Activated effector memory CD4-positive, alpha-beta T cell treated with anti-CD3 and anti-CD28 coated beads, Interleukin-2, amount 50 U/mL, for 16 hours (primary cell): ENCODE measurements around the gene BMPR1A.
A peak's percentile ranks its signal among the peaks of the same experiment; 100 is the strongest.
"Not testable (repeated sequence)": the region's sequence is repeated elsewhere in the genome, so short reads cannot be mapped to it uniquely, and the experiment has no call there.

Experiments
- DNase-seq: peaks from one replicate; pipeline ENCODE4 v3.0.0-alpha.2; 2020

Gene BMPR1A

DNA sequence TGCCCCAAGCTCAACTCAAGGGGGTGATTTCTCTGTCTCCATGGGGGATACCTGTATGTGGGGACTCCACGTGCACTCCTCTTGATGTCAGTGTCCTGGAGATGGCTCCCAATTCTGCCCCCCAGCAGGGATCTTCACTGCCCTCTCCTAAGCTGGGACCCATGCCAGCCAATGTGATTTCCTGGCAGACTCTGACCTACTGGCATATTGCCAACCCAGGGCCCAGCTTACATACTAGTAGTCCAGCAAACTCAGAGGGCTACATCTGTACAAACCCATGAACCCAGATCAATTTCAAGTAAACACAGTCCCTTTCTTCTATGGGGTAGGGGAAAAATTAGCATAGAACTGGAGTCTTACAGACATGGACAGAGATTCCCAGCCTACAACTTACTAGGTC, 26.2 kb upstream of the BMPR1A start:
- no peak for DNase-seq

DNA sequence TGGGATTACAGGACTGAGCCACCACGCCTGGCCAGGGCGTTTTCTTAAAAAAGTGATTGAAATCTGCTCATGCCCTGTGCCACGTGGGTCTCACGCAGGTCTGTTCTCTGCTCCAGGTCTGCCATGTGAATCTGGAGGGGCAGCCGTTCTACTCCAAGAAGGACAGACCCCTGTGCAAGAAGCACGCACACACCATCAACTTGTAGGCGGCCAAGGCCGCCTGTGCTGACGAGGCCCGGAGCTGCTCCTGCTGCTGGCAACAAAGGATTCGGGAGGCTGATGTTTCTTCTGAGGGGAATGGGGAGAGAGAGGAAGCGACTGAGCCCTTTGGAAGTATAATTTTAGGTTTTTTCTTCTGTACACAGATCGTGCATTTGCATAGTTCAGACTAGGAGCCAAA, 23.6 kb upstream of the BMPR1A start:
- no peak for DNase-seq

DNA sequence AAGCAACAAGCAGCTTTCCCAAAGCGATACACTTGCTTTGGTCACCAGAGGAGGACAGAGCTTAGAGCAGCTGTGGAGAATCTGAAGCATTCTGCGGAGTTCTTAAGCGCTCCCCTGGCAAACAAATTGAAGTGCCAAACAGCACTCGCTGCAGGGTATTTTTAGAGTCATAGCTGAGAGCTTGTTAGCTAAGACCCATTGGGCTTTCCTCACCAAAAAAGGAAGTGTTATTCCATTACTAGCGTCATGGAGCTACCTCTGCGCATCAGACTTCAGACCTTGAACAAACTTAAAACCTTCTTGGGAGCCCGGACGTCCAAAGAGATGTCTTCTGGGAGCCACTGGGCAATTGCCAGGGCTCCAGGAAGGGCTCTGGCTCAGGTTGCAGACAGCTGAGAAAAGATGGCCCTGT, 23.2 kb upstream of the BMPR1A start:
- DNase-seq, result no peak

DNA sequence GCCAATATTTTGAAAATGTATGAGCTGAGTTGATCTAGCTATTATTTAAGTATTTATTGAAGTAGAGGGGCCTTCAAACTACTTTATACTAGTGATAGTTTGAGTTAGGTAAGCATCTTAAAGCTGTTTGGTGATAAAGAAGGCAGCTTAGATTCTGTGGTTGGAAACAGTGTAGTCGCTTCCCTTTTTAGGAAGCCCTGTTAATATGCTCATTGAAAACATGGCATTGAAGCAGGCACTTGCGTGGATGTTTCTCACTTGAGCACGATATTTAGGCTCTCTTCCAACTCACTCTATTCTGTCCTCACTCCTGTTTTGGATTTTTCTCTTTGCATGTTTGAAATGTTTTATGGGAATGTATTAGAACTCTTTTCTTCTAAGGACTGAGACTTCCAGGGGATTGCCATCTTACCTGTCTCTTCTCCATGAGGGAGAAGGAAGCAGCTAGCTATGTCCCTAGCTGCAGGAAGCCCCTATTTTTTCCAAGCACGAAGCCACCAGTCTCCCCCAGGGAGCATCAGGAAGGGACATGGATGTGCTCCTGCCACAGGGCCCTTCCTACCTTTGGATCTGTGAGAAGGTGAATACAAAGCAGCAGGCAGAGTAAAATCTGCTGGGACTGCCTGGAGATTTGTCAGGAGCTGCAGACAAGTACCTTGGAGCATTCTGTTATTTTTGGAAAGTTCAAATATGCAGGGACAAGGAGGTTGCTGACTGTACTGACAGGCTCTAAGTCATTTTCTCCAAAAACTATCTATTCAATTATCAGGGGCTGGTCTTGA, 22.0 kb upstream of the BMPR1A start:
- DNase-seq, result no peak

DNA sequence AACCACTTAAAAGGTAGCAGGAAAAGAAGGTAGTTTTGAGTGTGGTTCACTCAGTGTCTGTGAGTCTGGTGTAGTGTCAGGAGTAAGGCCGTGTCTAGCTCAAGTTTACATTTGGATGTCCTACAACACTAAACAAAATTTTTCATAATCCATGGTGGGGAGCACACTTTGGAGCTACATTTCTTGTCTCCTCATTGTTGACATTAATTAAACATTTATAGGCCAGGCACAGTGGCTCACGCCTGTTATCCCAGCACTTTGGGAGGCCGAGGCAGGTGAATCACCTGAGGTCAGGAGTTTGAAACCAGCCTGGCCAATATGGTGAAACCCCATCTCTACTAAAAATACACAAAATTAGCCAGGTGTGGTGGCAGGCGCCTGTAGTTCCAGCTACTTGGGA, 21.1 kb upstream of the BMPR1A start:
- not testable (repeated sequence) for DNase-seq

DNA sequence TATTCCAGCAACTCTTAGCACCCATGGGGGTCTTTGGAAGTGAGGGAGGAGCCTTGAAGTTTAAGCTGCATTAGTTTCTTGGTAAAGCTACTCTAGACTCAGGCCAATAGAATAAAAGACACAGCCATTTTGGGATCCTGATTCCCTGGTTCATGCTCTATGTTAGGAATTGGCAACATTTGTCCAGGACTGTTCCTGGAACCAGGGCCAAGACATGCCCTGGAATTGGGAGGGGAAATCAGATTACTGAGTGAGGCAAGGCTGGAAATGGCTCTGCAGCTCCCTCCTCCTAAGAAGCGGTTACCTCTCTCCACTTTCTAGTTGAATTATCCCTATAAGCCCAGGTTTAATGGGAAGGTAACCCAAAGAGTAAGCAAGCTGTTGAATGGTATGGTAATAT, 14.2 kb upstream of the BMPR1A start:
- DNase-seq, result no peak

DNA sequence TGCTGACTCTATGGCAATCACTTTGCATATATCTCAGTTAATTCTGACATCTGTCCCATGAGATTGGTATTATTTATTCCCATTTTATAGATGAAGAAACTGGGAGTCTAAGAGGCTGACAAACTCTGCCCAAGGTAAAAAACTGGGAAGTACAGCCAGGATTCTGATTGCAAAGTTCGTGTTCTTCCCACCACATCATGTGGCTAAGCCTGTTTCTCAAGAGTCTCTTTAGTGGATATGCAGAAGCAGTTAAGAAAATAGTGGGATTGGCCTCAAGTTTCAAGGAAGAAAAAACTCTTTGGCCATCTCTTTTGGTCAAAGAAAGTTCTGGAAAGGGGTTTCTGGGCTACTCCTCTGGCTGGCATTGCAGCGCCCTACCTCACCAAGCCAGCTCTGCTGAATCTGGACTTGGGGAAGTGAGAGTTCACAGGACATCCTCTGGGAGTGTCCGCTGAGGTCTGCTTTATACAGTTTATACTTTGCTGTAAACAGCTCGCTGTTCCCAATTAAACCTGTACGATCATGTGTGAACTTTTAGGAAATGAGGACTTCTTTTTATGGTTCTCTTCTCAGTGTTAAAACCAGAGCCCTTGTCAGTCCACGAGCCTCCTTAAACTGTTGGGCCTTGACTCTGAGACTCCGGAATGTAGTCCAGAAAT, 12.2 kb upstream of the BMPR1A start:
- no peak for DNase-seq

DNA sequence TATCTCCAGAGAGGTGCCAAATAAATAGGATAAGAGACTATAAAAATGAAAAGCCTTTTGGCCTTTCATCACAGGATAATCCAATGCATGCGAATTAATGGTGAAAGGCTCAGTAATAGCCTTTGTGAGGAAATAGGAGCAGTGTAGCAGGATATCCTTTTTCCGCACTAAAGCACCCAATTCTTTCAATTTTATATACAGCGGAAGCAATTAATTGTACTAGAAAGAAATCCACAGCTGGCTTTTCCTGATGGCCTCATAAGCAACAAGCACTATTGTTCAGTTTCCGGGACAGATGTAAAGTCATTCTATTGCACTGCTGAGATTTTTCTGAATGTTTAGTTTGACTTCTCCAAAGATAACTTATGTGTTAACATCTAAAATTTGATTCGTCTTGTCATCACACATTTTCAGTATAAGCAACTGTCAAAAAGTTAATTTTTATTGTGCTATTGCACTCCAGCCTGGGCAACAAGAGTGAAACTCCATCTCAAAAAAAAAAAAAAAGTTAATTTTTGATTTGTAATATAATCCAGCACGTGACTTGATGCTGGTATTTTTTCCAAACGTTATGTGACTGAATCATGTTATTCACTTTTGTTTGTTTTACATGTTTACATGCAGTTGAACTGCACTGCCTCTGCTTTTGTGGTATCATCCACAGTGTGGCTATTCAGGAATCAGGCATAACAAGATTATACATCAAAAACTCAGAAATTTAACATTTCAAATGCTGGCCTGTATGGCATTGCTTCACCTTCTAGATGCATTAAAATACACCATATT, 8.4 kb upstream of the BMPR1A start:
- no peak for DNase-seq

DNA sequence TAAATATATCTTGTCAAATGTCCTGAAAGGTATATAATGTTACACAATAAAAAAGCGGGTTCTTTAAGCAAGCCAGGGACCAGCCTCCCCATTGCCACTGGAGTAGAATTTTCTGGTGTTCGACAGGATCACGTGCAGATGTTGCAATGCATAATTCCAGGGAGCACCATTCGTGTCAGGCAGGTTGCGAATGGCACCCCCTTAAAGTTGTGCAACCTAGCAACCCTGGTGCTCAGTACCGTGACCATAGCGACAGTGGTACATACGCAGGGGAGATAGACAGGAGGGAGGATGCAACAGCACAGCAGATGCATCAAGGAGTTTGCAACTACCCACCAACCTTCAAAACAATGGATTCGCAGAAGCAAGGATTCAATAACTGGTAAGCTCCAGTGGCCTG, 6.6 kb upstream of the BMPR1A start:
- DNase-seq, result no peak

DNA sequence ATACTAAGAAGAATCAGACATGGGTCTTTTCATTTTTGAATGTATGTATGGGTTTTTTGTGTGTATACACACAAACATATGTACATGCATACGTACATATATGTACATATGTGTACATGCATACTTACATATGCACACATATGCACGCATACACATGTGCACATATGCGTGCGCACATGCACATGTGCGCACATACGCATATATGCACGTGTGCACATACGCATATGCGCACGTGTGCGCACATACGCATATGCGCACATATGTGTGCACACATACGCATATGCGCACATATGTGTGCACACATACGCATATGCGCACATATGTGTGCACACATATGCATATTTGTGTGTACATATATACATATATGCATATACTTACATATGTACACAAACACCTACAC, 4.9 kb upstream of the BMPR1A start:
- DNase-seq, result no peak

DNA sequence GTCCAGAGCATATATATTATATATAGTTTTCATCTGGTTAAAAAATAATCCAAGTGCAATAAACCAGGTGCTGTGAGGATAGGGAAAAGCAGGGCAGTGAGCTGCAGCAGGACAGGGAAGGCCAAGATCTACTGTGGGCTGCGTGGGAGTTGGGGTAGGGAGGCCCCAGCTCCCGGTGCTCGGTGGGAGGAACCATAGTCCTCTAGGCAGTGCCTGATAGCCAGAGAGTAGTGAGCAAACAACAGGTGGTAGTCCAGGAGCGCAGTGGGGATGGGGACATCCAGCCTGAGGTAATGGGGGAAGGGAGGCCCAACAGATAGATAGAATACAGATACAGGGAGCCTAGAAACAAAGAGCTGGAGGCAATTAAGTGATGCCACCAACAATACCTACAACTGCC, 4.1 kb upstream of the BMPR1A start:
- no peak for DNase-seq

DNA sequence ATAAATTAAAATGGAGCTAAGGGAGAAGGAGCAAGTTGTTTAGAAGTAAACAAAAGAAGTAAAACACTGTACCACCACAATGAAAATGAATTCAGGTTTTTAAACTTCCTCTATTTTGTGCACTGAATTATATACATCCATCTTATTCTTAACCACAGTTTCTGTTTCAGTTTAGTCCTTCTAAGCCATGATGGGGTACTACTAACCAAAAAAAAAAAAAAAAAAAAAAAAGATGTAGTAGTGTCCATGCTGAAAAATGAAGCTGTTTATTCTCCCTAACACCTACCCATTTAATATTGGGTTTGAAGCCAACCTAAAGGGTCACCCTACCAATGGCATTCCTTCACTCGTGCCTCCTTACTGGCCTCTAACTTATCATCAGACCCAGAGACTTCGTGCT, 3.4 kb upstream of the BMPR1A start:
- DNase-seq, result no peak

DNA sequence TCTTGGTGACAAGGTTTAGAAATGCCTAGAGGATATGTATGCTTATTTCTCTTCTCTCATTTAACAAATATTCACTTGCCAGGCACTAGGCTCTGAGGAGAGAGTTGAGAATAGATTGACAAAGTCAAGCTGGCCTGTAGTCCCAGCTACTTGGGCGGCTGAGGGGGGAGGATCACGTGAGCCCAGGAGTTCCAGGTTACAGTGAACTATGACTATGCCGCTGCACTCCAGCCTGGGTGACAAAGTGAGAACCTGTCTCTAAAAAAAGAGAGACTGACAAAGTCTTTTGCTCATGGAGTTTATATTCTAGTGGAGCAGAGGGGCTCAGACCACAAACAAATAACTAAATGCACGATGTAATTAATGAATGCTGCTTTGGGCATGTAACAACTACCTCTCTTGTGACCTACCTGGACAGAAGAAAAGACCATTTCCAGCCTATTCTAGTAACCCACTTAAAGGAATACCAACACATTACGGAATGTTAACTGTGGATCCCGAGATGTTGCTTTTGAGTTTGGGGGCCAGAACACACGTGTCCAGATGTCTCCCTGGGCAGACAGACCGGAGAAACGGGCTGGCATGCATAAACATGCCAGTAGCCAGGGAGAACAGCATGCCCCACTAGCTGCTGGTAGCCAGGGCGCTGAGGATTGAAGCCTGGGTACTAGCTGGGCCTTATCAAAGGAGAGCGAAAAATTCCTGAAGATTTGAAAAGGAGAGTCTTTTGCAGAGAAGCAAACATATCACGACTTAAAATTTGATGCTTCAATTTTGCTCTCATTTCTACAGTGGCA, 2.6 kb upstream of the BMPR1A start:
- DNase-seq, result no peak

DNA sequence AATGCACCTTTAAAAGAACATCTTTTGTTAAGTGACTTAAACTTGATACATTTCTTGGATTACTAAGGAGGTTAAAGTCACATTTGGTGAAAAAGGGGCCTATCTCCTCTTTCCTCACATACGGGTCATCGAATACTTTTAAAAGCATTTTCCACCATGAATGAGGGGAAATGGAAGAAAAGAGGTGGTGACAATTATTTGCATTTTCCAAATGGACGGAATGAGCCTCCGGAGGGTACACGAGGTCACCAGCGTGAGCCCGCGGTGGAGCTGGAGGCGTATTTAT, 1.0 kb upstream of the BMPR1A start:
- no peak for DNase-seq

DNA sequence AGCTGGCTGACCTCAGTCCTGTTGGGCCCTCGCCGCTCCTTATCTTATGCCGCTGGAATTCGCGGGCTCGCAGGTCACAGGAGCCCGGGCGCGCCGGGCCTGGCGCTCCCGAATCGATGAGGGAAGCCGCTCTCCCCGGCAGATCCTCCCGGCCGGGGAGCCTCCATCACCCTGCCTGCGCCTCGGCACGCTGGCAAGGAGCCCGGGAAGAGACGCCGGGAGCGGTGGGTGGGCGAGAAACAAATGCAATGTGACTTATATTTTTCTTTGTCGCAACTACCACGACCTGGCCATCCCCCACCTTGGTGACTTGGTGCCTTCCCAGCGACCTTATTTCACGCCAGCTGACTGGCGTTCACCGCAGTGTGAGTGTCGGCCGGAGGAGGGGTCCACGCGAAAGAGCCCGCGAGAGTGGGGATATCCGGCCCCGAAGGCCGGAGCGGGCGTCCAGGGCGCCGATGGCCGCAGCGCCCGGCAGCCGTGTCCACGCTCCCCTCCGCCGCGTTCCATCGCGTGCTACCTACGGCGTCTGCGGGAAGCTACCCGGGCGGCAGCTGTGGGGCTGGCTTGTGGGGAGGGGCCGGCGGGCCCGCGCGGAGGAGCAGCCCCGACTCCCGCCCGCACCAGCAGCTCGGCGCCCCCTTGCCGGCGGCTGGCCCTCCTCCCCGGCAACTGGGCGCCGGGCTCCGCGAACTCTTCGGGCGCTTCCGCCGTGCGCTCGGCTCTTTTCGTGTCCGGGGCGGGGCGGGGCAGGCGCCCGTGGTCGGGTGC, 494 bp upstream of the BMPR1A start:
- DNase-seq, result peak; percentile 95

DNA sequence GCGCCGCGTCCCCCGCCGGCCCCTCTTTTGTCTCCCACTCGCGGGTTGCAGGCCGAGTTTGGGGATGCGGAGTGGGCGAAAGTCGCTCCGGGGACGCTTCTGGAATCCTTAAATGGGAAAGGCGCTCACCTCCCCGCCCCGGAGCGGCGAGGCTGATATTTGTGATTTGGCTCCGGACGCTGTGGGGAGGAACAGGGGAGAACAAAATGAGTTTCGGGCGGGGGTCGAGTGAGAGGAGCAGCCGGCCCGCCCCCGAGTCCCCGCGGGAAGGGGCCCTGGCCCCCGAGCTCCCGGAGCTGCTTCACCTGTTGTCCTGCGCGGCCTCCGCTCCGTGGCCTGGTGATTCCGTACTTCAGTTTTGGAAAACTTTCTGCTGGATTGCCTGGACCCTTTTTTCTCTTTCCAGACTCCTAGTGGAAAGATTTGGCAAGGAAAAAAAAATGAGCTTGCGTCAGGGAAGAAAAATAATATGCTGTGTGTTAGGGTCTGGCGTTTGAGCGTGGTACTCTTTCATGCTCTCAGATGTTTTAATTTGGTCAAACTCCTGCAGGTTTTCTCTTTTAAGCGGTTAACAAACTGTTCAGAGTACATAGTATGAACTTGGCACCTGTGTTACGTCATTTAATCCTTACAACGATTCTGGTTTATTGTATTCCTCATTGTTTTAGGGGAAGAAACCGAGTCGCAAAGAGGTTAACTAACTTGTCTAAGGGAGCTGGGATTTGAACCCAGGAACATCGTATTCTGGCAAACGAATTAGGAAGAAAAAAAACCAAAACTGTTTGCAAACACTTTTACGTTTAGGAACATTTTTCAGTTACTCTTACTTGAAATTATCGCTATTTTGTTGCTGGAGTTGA, 924 bp downstream of the BMPR1A start:
- DNase-seq, result peak; percentile 68

DNA sequence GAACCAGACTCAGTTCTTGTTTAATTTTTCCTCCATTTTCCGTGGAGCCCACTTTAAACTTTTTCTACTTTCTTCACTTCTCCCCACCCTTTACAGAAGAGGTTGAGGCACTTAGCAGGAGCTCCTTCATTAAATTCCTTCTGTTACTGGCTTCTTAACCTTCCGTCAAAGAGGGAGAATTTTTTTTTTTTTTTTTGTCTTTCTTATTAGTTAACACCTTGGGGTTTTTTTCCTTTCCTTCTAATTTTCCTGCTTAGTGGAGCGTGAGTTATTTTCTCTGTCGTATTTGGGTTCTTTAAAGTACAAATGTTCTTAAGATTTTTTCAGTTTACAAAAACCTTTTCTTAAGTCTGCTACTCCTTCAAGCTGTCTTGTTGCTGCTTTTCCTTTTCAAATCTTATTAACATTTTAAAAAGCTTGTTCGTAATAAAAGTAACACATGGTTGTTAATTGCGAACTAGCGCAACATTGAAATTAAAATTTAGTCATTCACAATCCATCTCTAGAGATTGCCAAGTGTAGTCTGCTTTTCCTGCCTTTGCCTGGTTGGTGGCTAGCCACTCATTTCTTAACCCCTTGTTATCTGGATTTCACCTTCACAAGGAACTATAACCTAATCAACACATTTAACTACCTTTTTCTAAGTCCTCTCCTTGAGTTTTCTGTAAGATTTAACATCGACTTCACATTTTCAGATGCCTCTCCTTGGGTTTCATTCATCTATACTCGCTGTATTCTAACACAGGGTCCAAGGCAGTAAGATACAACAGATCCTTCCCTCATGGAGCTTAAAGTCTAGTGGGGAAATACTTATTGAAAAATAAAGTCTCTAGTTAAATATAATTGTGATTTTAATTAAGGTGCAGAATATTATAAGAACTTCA, 2.0 kb downstream of the BMPR1A start:
- DNase-seq, result no peak

DNA sequence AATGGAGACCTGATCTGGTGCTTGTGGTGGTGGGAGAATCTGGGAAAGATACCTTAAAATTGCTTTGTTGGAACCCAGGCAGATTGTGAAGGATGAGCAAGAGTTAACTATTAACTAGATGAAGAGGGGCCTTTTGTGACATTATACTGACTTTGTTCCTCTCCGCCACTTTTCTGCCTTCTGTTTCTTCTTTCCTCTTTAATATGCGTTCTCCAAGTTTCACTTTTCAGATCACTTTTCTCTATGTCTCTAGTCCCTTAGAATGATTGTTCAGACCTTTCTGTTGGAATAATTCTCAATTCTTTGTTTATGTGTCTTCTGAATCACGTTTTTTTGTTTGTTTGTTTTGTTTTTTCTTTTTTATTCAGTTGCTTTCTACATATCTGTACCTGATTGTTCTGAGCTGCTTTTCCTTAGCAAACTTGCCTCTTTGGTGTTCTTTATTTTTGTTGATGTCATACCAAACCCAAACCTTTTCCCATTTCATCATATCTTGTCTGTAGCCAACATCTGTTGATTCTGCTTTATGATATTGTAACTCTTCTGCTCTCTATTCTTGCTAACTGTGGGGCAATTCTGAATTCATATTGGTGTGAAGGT, 2.8 kb downstream of the BMPR1A start:
- DNase-seq, result no peak

DNA sequence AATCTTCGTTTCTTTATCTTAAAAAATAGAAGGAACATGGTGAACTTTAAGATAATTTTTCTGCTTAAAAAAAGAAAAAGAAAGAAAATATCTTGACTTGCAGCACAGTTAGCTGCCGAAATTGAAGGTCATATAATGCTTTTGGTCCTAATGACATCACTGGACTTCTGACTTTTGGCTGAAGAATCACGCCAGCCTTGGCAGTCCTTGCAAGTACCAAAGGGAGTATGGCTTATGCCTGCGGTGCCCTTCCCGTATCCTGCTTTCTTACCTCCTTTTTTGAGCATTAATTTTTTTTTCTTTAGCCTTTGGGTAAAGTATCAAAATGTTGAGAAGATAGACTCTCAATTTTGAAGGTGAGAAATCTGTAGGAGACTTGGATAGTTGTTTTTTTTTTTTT, 7.0 kb downstream of the BMPR1A start:
- no peak for DNase-seq

DNA sequence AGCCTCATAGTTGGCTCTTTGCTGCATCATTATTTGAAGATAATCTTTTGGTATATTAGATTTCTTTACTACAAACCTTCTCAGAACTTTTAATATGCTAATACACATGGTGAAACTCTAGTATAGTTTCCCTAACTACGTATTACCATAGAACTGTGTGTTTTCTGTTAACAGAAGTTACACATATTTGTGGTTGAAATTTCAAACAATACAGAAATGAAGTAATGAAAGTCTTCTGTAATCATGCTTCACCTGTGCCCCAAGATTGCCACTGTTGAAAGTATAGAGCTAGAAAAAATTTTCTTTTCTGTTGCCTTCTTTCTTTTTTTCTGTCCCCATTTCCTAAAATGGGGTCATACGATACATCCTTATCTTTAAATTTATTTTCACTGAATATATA, 9.1 kb downstream of the BMPR1A start:
- no peak for DNase-seq
